Hepatocyte (in vitro differentiated cells): Measurements from ENCODE around the gene FNDC1. TPM values are rescaled to one million over a fixed set of nuclear protein-coding genes. Genes with fewer than 3 reads are reported as not detected.

ENCODE experiments used
- DNase-seq: peaks from one replicate; pipeline ENCODE4 v3.0.0-alpha.2; 2016; ENCODE audit warnings: low spot score
- H2AFZ ChIP-seq: fragments of 200-600 bp; sonication (generic); 2 replicates; pipeline ENCODE4 v1.6.0; 2016; ENCODE audit warnings: antibody characterized with exemption, mild to moderate bottlenecking
- H3K27ac ChIP-seq: fragments of 200-600 bp; sonication (generic); 2 replicates; pipeline ENCODE4 v1.5.1; 2016; ENCODE audit warnings: mild to moderate bottlenecking
- H3K27me3 ChIP-seq: fragments of 200-600 bp; sonication (generic); 2 replicates; pipeline ENCODE4 v1.6.1; 2016
- H3K36me3 ChIP-seq: fragments of 200-600 bp; sonication (generic); replicated peaks from 2 replicates; pipeline ENCODE4 v1.5.1; 2016; ENCODE audit warnings: low read depth; ENCODE audit not compliant: insufficient read depth
- H3K4me1 ChIP-seq: fragments of 200-600 bp; sonication (generic); 2 replicates; pipeline ENCODE4 v1.5.1; 2016; ENCODE audit warnings: mild to moderate bottlenecking, moderate library complexity; ENCODE audit not compliant: insufficient read depth
- H3K4me2 ChIP-seq: fragments of 200-600 bp; sonication (generic); 2 replicates; pipeline ENCODE4 v1.6.0; 2016
- H3K4me3 ChIP-seq: fragments of 200-600 bp; sonication (generic); 2 replicates; pipeline ENCODE4 v1.5.1; 2016; ENCODE audit warnings: mild to moderate bottlenecking
- H3K79me2 ChIP-seq: fragments of 200-600 bp; sonication (generic); 2 replicates; pipeline ENCODE4 v1.6.0; 2017; ENCODE audit warnings: mild to moderate bottlenecking
- H3K9me2 ChIP-seq: fragments of 200-600 bp; sonication (generic); replicated peaks from 2 replicates; pipeline ENCODE4 v1.6.0; 2017; ENCODE audit warnings: mild to moderate bottlenecking; ENCODE audit not compliant: insufficient read depth
- H3K9me3 ChIP-seq: fragments of 200-600 bp; sonication (generic); 2 replicates; pipeline ENCODE4 v1.5.1; 2016; ENCODE audit warnings: low read depth, mild to moderate bottlenecking
- H4K20me1 ChIP-seq: fragments of 200-600 bp; sonication (generic); 2 replicates; pipeline ENCODE4 v1.6.0; 2016; ENCODE audit warnings: mild to moderate bottlenecking; ENCODE audit not compliant: insufficient read depth, poor library complexity, severe bottlenecking
- EZH2 ChIP-seq: fragments of 200-600 bp; sonication (generic); IDR thresholded peaks from 2 replicates; pipeline ENCODE4 v1.6.1; 2016; ENCODE audit warnings: antibody characterized with exemption, mild to moderate bottlenecking, borderline replicate concordance
- EZH2phosphoT487 ChIP-seq: fragments of 200-600 bp; sonication (generic); IDR thresholded peaks from one replicate; pipeline ENCODE4 v1.6.1; 2018; ENCODE audit warnings: antibody characterized with exemption, mild to moderate bottlenecking, low read depth, moderate library complexity; ENCODE audit not compliant: unreplicated experiment, severe bottlenecking
- WGBS: methylation state at CpG from one replicate; pipeline ENCODE4 v1.1.6; 2016; ENCODE audit warnings: low lambda C conversion rate; ENCODE audit errors: missing lambda C conversion rate; 5-methylcytosine and 5-hydroxymethylcytosine counted together
- polyA plus RNA-seq: library from polyadenylated mRNA; unstranded; fragments of >200 nt; fragmentation: Nextera tagmentation; extraction: Ambion mirVana; gene quantifications from 2 replicates; pipeline ENCODE4 v1.2.1, GENCODE V29; 2016
- total RNA-seq: library from RNA; depleted of rRNA; stranded (reverse); fragments of >200 nt; gene quantifications from 2 replicates; pipeline ENCODE4 v1.2.3, GENCODE V29; 2014
- TF ChIP-seq, protein P1 (sequence below): fragments of 200-600 bp; sonication (generic); IDR thresholded peaks from 2 replicates; pipeline ENCODE4 v1.5.1; 2016; ENCODE audit warnings: antibody characterized with exemption, mild to moderate bottlenecking; ENCODE audit not compliant: poor library complexity

The FNDC1 gene
- total and polyA plus RNA-seq, 2 experiments from 2014 or later: 1.3 to 1.7 TPM

DNA sequence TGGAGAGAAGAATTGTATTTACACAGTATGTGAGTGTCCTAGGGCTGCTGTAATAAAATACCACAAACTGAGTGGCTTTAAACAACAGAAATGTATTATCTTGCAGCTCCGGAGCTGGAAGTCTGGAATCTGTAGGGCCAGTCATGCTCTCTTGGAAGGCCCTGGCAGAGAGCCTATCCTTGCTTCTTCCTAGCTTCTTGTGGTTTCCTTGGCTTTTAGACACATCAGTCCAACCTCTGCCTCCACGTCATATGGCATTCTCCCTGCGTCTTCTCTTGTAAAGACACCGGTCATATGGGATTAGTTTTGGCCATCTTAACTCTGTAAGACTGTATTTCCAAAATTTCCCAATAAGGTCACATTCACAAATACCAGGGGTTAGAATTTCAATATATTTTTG lies 10.8 kb downstream of the FNDC1 start:
- 80% methylated on average over 4 of the region's 4 CpGs for WGBS
- H4K20me1 ChIP-seq: no peaks in the 10 kb centered on the region
- H2AFZ ChIP-seq: no peak overlapping the region
- H3K4me3 ChIP-seq: no peak overlapping the region
- H3K9me3 ChIP-seq: no peaks in the 10 kb centered on the region
- peaks cover 3% of the 10 kb centered on the region for H3K27me3 ChIP-seq
- H3K27ac ChIP-seq: no peak overlapping the region
- TF ChIP-seq EZH2phosphoT487: no peak
- TF ChIP-seq EZH2: no peak
- TF ChIP-seq, protein P1, sequence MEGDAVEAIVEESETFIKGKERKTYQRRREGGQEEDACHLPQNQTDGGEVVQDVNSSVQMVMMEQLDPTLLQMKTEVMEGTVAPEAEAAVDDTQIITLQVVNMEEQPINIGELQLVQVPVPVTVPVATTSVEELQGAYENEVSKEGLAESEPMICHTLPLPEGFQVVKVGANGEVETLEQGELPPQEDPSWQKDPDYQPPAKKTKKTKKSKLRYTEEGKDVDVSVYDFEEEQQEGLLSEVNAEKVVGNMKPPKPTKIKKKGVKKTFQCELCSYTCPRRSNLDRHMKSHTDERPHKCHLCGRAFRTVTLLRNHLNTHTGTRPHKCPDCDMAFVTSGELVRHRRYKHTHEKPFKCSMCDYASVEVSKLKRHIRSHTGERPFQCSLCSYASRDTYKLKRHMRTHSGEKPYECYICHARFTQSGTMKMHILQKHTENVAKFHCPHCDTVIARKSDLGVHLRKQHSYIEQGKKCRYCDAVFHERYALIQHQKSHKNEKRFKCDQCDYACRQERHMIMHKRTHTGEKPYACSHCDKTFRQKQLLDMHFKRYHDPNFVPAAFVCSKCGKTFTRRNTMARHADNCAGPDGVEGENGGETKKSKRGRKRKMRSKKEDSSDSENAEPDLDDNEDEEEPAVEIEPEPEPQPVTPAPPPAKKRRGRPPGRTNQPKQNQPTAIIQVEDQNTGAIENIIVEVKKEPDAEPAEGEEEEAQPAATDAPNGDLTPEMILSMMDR: no peak
- DNase-seq: no peak
- H3K36me3 ChIP-seq: no peaks in the 10 kb centered on the region
- no peak overlapping the region for H3K4me2 ChIP-seq
- H3K79me2 ChIP-seq: no peaks in the 10 kb centered on the region
- H3K4me1 ChIP-seq: no peaks in the 10 kb centered on the region
- no peaks in the 10 kb centered on the region for H3K9me2 ChIP-seq

DNA sequence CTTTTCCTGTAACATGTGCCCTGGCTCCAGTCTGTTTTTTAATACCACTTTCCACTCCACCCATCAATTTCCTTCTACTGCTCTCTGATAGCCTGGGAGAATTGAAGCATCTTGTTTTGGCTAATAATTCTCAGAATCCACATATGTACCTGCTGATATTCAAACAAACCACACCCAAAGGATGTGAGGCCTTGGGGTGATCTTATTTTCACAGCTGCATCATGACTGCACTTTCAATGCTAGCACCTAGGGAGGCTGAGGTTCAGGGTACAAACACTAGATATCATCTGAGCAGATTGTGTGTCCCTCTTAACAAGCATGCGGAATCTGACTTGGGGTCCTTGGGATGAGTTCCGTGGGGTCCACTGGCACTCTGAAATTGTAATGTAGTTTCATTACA lies 12.7 kb downstream of the FNDC1 start:
- no peaks in the 10 kb centered on the region for H3K4me1 ChIP-seq
- no peak overlapping the region for H3K4me2 ChIP-seq
- H3K27me3 ChIP-seq: no peaks in the 10 kb centered on the region
- no peak overlapping the region for H3K27ac ChIP-seq
- DNase-seq: no peak
- no peaks in the 10 kb centered on the region for H4K20me1 ChIP-seq
- no peaks in the 10 kb centered on the region for H3K79me2 ChIP-seq
- H3K9me2 ChIP-seq: no peaks in the 10 kb centered on the region
- H3K36me3 ChIP-seq: no peaks in the 10 kb centered on the region
- 92% methylated on average over 2 of the region's 2 CpGs for WGBS
- H2AFZ ChIP-seq: no peak overlapping the region
- H3K9me3 ChIP-seq: no peaks in the 10 kb centered on the region
- no peak overlapping the region for H3K4me3 ChIP-seq
- no peak for TF ChIP-seq EZH2phosphoT487
- TF ChIP-seq, protein P1: no peak
- no peak for TF ChIP-seq EZH2

DNA sequence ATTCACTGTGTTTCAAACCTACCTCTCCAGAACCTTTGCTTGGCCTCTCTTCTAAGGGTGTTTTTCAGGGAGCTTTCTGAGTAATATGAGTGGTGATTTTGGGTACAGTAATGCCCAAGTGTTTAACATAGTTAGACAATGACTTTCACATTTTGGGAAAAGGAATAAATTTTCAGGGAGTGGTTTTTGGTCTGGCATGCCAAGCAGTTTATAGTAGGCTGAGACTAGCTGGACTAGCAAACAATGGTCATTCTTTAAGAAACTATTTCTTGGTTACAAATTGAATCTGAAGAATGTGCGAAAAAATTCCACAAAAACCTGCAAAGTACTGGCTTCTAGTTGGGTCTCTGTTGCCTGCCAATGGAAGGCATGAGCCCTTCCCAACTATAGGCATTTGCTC lies 15.4 kb downstream of the FNDC1 start:
- no peak for DNase-seq
- Histone ChIP-seq H3K36me3 (no peaks in the 10 kb centered on the region), H3K4me3 (no peak overlapping the region), H3K4me1 (no peaks in the 10 kb centered on the region), H3K9me3 (no peaks in the 10 kb centered on the region), H3K27ac (no peak overlapping the region), H3K79me2 (no peaks in the 10 kb centered on the region), H3K9me2 (no peaks in the 10 kb centered on the region), H4K20me1 (no peaks in the 10 kb centered on the region), H2AFZ (no peak overlapping the region), H3K27me3 (no peaks in the 10 kb centered on the region), H3K4me2 (no peak overlapping the region)
- WGBS: 75% methylated on average over 1 of the region's 1 CpG
- TF ChIP-seq EZH2 (no peak), EZH2phosphoT487 (no peak)
- TF ChIP-seq, protein P1: no peak

DNA sequence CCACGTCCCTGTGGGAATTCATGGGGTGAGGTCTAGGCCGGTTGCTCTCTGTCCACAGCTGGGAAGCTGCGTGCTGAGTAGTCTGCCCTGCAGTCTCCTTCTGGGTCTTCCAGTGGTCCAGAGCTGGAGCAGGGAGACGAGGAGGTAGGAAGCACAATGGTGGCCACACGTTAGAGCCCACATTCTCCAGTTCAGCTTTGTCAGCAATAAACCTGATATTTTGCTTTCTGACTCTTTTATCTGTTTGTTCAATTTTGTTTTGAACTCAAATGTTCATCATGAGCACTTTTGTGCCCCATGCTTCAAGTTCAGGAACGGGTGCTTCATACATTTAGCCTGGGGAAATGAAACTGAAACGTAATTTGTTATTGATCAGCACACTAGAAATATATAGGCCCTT lies 21.3 kb downstream of the FNDC1 start:
- no peak overlapping the region for H2AFZ ChIP-seq
- H3K27ac ChIP-seq: no peak overlapping the region
- no peaks in the 10 kb centered on the region for H3K9me2 ChIP-seq
- H3K4me1 ChIP-seq: no peaks in the 10 kb centered on the region
- H3K27me3 ChIP-seq: no peaks in the 10 kb centered on the region
- DNase-seq: no peak
- no peaks in the 10 kb centered on the region for H3K36me3 ChIP-seq
- no peaks in the 10 kb centered on the region for H3K9me3 ChIP-seq
- no peaks in the 10 kb centered on the region for H4K20me1 ChIP-seq
- TF ChIP-seq EZH2phosphoT487: no peak
- TF ChIP-seq EZH2: no peak
- TF ChIP-seq, protein P1: no peak
- 87% methylated on average over 7 of the region's 7 CpGs for WGBS
- no peak overlapping the region for H3K4me3 ChIP-seq
- H3K79me2 ChIP-seq: no peaks in the 10 kb centered on the region
- H3K4me2 ChIP-seq: no peak overlapping the region
